Kidney (tissue), 14 donors: Measurements from ENCODE around the gene CPAMD8. TPM values are rescaled to one million over a fixed set of nuclear protein-coding genes. Genes with fewer than 3 reads are reported as not detected.
"Not testable (repeated sequence)": the region's sequence is repeated elsewhere in the genome, so short reads cannot be mapped to it uniquely, and the experiment has no call there.

Experiments used
- DNase-seq, 5 donors: peaks; one replicate each; pipeline ENCODE4 v3.0.0-alpha.2; 2013 to 2020
- FAIRE-seq: peaks from 2 replicates; lab custom pipeline; 2012; peaks lifted over from hg19 to GRCh38; lab: Jason Lieb, UNC
- H3K27ac ChIP-seq, 2 donors: one replicate each; pipeline ENCODE4 v1.7.0; 2013; ENCODE audit warnings: low read depth in 2 of 2, low read length in 2 of 2, inconsistent platforms in 1 of 2
- H3K27me3 ChIP-seq: one replicate; pipeline ENCODE4 v1.7.1; 2013; ENCODE audit warnings: low read length, inconsistent platforms; ENCODE audit not compliant: control insufficient read depth, insufficient read depth
- H3K36me3 ChIP-seq, 3 donors: one replicate each; pipeline versions ENCODE4 v1.7.0 to v1.7.1; 2013; ENCODE audit warnings: low read length in 3 of 3, control low read depth in 1 of 3, inconsistent platforms in 1 of 3; ENCODE audit not compliant: insufficient read depth in 3 of 3, control insufficient read depth in 2 of 3
- H3K4me1 ChIP-seq, 3 donors: one replicate each; pipeline versions ENCODE4 v1.7.0 to v1.7.1; 2013; ENCODE audit warnings: low read length in 3 of 3, inconsistent platforms in 1 of 3, low read depth in 1 of 3; ENCODE audit not compliant: control insufficient read depth in 2 of 3, insufficient read depth in 2 of 3
- H3K4me3 ChIP-seq, 3 donors: one replicate each; pipeline versions ENCODE4 v1.7.0 to v1.8.1; 2013; ENCODE audit warnings: low read length in 3 of 3, control low read depth in 1 of 3, inconsistent platforms in 1 of 3
- H3K9ac ChIP-seq, 3 donors: one replicate each; pipeline versions ENCODE4 v1.7.0 to v1.7.1; 2013; ENCODE audit warnings: low read length in 3 of 3, control low read depth in 1 of 3, inconsistent platforms in 1 of 3
- H3K9me3 ChIP-seq, 3 donors: one replicate each; pipeline versions ENCODE4 v1.7.0 to v1.7.1; 2013; ENCODE audit warnings: low read length in 3 of 3, control low read depth in 1 of 3, inconsistent platforms in 1 of 3; ENCODE audit not compliant: control insufficient read depth in 2 of 3, insufficient read depth in 1 of 3
- CTCF ChIP-seq: IDR thresholded peaks from 3 replicates; pipeline ENCODE4 v1.5.1; 2012; ENCODE audit warnings: mild to moderate bottlenecking, moderate library complexity, borderline replicate concordance; ENCODE audit not compliant: insufficient read depth; ENCODE audit errors: extremely low read depth
- intact Hi-C: fragments of 100-400 bp; cut with DNase I; formaldehyde crosslinking; loops from one replicate; pipeline ENCODE4 v1.11.1; 2022
- polyA plus RNA-seq: library from polyadenylated mRNA; stranded (reverse); fragments of 350-450 nt; fragmentation: Illumina TruSeq; extraction: RNeasy Lipid Tissue Mini Kit (QIAGEN cat#74804); gene quantifications from one replicate; pipeline ENCODE4 v1.2.3, GENCODE V29; 2014; ENCODE audit warnings: low read depth, low replicate concordance; ENCODE audit not compliant: insufficient read depth
- total RNA-seq: library from RNA; stranded (reverse); fragmentation: NEBNext Ultra II Directional; extraction: Animal tissue kit (Norgen Biotek cat#: 25700); gene quantifications from one replicate; pipeline ENCODE4 v1.2.1, GENCODE V29; 2021
- donor health status: control.
- donor health status: control.
- donor health status: control.
- donor health status: control.
- donor health status: control.
- donor health status: DM: yes; HTN: yes; CAD: no.
- donor health status: Normal renal cell carcinoma (clear cell type).

CPAMD8 gene
- total and polyA plus RNA-seq, 2 donors from 2014 or later, result 22.0 to 64.1 TPM

- H3K27me3 ChIP-seq, result no peaks in the 10 kb centered on the region
- intact Hi-C loops, result no loop called here
- DNase-seq (no peak), FAIRE-seq (no peak)
- H3K4me3 ChIP-seq, result no peak overlapping the region
- no peak overlapping the region for H3K9ac ChIP-seq
- H3K36me3 ChIP-seq, result no peaks in the 10 kb centered on the region
- peaks cover 2 to 14% (median 9%) of the 10 kb centered on the region in 3 donors for H3K9me3 ChIP-seq
- no peaks in the 10 kb centered on the region for H3K4me1 ChIP-seq
- TF ChIP-seq CTCF, result no peak
- H3K27ac ChIP-seq, result no peak overlapping the region
Observed at GRCh38 chr19:17020823-17021222, 5.8 kb downstream of the CPAMD8 start.

- no peak for FAIRE-seq
- no peaks in the 10 kb centered on the region for H3K4me1 ChIP-seq
- DNase-seq, result peak in 2 of 5 donors; percentile 35 to 69
- intact Hi-C loops, result no loop called here
- H3K27me3 ChIP-seq, result no peaks in the 10 kb centered on the region
- H3K4me3 ChIP-seq, result no peak overlapping the region
- TF ChIP-seq CTCF, result no peak
- no peak overlapping the region for H3K27ac ChIP-seq
- H3K36me3 ChIP-seq, result no peaks in the 10 kb centered on the region
- H3K9ac ChIP-seq, result no peak overlapping the region
- peaks cover 2 to 14% (median 9%) of the 10 kb centered on the region in 3 donors for H3K9me3 ChIP-seq
Observed at GRCh38 chr19:17020385-17020784, 6.2 kb downstream of the CPAMD8 start.

- FAIRE-seq, intact Hi-C loops: not testable (repeated sequence)
Observed at GRCh38 chr19:17014212-17014861, 12.3 kb downstream of the CPAMD8 start.

GRCh38 chr19:17011485-17011884, 15.1 kb downstream of the CPAMD8 start:
- Histone ChIP-seq H3K9me3 (no peaks in the 10 kb centered on the region), H3K27me3 (no peaks in the 10 kb centered on the region), H3K4me3 (no peak overlapping the region), H3K4me1 (no peaks in the 10 kb centered on the region), H3K9ac (no peak overlapping the region), H3K36me3 (no peaks in the 10 kb centered on the region), H3K27ac (no peak overlapping the region)
- DNase-seq (no peak), FAIRE-seq (no peak)
- TF ChIP-seq CTCF, result no peak
- intact Hi-C loops, result no loop called here

More at GRCh38 chr19:17014212-17014861, 12.3 kb downstream of the CPAMD8 start:
- not testable (repeated sequence) for DNase-seq, H3K9ac ChIP-seq, H3K27me3 ChIP-seq, H3K36me3 ChIP-seq, H3K9me3 ChIP-seq, H3K27ac ChIP-seq, H3K4me1 ChIP-seq, H3K4me3 ChIP-seq
